Bronchial epithelial cell (primary cell): Measurements from ENCODE around the gene ITPKC. TPM values are rescaled to one million over a fixed set of nuclear protein-coding genes. Genes with fewer than 3 reads are reported as not detected.

Source experiments
- DNase-seq: peaks from one replicate; pipeline ENCODE4 v3.0.0-alpha.2; 2010; ENCODE audit warnings: low read depth
- FAIRE-seq: peaks from 2 replicates; lab custom pipeline; 2011; peaks lifted over from hg19 to GRCh38; lab: Jason Lieb, UNC
- H3K27me3 ChIP-seq: 2 replicates; pipeline ENCODE4 v1.5.1; 2011; ENCODE audit warnings: low read length; ENCODE audit not compliant: control insufficient read depth, insufficient read depth
- H3K36me3 ChIP-seq: 2 replicates; pipeline ENCODE4 v1.5.1; 2011; ENCODE audit warnings: low read length; ENCODE audit not compliant: control insufficient read depth, insufficient read depth
- H3K4me3 ChIP-seq: 2 replicates; pipeline ENCODE4 v1.5.1; 2011; ENCODE audit warnings: mild to moderate bottlenecking, low read depth, low read length, control low read depth
- CTCF ChIP-seq: IDR thresholded peaks from 2 replicates; pipeline ENCODE4 v1.5.1; 2011; ENCODE audit warnings: mild to moderate bottlenecking, moderate library complexity, low read length, control low read depth, inconsistent platforms; ENCODE audit not compliant: insufficient read depth, severe bottlenecking
- total RNA-seq: library from RNA; depleted of rRNA; stranded (reverse); fragments of >200 nt; gene quantifications from 2 replicates; pipeline ENCODE4 v1.2.1, GENCODE V29; 2014

ITPKC gene
- total RNA-seq, 1 donor from 2014 or later, result 26.9 TPM

- FAIRE-seq (no peak), DNase-seq (no peak)
- Histone ChIP-seq H3K27me3 (no peaks in the 10 kb centered on the region), H3K36me3 (peaks cover 54% of the 10 kb centered on the region), H3K4me3 (no peak overlapping the region)
- no peak for TF ChIP-seq CTCF
Measured at GRCh38 chr19:40733149-40733548, 16.2 kb downstream of the ITPKC start.

- no peak for TF ChIP-seq CTCF
- no peak overlapping the region for H3K4me3 ChIP-seq
Measured at GRCh38 chr19:40735013-40735771, 18.3 kb downstream of the ITPKC start.

GRCh38 chr19:40736661-40737060 lies 19.7 kb downstream of the ITPKC start:
- Histone ChIP-seq H3K4me3 (no peak overlapping the region), H3K27me3 (no peaks in the 10 kb centered on the region), H3K36me3 (peaks cover 48% of the 10 kb centered on the region)
- no peak for TF ChIP-seq CTCF
- DNase-seq (no peak), FAIRE-seq (no peak)

More at GRCh38 chr19:40735013-40735771, 18.3 kb downstream of the ITPKC start:
- Histone ChIP-seq H3K36me3 (peaks cover 60% of the 10 kb centered on the region), H3K27me3 (no peaks in the 10 kb centered on the region)
- no peak for DNase-seq
- no peak for FAIRE-seq

GRCh38 chr19:40737102-40737644 lies 20.3 kb downstream of the ITPKC start:
- FAIRE-seq (no peak), DNase-seq (no peak)
- no peak for TF ChIP-seq CTCF
- Histone ChIP-seq H3K36me3 (peaks cover 48% of the 10 kb centered on the region), H3K4me3 (no peak overlapping the region), H3K27me3 (no peaks in the 10 kb centered on the region)

GRCh38 chr19:40739030-40739839 lies 22.3 kb downstream of the ITPKC start:
- DNase-seq (no peak), FAIRE-seq (no peak)
- Histone ChIP-seq H3K27me3 (no peaks in the 10 kb centered on the region), H3K36me3 (peaks cover 38% of the 10 kb centered on the region), H3K4me3 (no peak overlapping the region)
- TF ChIP-seq CTCF, result no peak
